ENCODE measurements around the gene TMEM213.
A peak's percentile ranks its signal among the peaks of the same experiment; 100 is the strongest.
"Not testable (repeated sequence)": the region's sequence is repeated elsewhere in the genome, so short reads cannot be mapped to it uniquely, and the experiment has no call there.

The TMEM213 gene, protein sequence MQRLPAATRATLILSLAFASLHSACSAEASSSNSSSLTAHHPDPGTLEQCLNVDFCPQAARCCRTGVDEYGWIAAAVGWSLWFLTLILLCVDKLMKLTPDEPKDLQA
- 0 to 0.20 reads per million in 2 donors for total RNA-seq

DNA sequence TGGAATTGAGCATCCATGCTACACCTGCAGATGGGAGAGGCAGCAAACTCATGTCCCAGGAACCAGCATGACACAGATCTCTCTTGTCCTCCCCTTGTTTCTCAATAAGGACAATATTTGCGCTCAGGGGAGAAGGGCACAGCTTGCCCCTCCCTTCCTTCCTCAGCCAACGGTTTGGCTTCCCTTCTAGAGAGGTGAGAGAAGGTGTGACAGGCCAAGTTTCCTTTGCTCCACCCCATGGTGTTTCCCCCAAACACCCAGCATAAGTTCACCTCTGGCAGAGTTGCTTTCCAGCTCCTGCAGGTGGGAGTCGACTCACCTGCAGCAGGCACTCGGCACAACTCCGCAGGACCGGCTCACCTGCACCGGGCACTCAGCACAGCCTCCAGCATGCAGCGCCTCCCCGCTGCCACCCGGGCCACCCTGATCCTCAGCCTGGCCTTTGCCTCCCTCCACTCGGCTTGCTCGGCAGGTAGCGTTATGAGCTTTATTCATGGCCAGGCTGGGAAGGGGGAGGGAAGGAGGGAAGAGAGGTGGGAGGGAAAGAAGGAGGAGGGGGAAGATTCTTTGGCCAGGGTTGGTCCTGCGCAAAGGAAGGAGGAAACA is at the start of gene TMEM213, which contains the start of gene ATP6V0A4:
TMEM213 (plus strand) TSS at position 280 of the 606 bp plus-strand sequence; CDS start at position 391, 111 bp downstream.
ATP6V0A4 (minus strand) TSS at position 482 of the 606 bp plus-strand sequence. CDS start 26,949 bp downstream, outside the sequence.
- no peak for DNase-seq

DNA sequence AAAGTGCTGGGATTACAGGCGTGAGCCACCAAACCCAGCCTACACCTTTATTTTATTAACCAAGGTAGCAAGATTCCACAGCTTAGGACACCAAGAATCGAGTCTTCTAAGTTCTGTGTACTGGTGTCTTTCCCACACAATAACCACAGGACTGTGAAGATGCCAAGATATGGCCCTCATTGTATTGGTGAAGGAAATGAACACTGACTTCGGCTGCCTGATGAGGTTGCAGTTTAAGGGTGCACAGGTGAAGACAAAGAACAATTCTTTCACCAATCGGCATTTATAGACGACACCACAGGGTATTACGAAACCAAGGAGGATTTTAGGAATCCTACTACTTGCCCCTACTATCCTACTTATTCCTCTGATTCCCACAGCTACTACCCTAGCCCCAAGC is 49.1 kb upstream of the TMEM213 start:
- DNase-seq: no peak

DNA sequence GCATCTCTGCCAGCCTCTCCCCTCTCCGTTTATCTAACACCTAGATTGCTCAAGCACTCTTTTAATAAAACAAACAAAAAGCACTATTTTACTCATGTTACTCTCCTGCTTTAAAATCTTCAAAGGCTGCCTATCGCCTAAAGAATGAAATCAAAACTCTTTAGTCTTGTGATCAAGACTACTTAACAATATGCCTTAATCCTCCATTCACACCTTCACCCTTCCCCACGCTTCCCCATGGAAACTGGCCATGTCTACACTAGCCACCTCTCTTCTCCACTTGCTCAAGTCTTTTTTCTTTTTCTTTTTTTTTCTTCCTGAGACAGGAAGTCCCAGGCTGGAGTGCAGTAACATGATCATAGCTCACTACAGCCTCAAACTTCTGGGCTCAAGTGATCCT is 47.8 kb upstream of the TMEM213 start:
- DNase-seq: no peak

DNA sequence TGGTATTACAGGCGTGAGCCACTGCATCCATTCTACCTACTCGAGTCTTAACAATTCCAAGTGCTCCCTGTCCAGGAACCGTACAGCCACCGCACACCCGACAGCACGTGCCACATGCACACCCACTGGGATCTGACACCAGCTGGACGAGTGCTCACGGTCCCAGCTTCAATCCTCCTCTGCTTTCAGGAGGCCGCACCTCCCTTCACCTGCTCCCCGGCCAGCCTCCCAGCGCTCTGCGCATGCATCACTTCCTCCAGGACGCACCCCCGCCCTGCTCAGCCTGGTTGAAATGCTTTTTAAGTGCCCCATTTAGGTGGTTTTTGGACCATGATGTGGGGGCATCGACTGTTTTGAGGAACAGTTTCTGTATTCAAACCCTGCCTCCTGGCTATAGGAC is 47.3 kb upstream of the TMEM213 start:
- no peak for DNase-seq

DNA sequence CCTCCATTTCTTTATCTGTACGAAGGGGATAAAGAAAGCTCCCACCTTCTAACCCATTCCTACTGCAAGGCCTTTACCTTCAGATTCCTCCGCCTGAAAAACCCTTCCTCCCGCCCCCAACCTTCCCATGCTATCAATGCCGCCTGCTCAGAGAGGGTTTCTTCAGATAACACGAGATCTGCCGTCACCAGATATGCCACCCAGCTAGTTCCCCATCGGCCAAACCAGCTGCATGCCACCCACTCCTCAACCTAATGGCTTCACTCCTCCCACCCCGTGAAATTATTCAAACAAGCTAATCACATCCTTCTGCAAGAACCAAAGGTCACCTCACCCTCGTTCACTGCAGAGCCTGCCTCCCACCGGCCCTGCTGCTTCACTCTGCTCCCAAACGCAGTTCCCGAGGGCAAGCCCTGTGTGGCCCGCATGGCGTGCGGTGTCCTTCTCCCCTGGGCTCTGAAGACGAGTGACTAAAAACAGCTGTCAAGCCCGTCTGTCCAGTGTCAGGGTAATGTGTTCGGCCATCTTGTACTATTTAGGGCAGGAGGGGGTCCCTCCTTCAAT is 46.8 kb upstream of the TMEM213 start:
- DNase-seq: no peak

DNA sequence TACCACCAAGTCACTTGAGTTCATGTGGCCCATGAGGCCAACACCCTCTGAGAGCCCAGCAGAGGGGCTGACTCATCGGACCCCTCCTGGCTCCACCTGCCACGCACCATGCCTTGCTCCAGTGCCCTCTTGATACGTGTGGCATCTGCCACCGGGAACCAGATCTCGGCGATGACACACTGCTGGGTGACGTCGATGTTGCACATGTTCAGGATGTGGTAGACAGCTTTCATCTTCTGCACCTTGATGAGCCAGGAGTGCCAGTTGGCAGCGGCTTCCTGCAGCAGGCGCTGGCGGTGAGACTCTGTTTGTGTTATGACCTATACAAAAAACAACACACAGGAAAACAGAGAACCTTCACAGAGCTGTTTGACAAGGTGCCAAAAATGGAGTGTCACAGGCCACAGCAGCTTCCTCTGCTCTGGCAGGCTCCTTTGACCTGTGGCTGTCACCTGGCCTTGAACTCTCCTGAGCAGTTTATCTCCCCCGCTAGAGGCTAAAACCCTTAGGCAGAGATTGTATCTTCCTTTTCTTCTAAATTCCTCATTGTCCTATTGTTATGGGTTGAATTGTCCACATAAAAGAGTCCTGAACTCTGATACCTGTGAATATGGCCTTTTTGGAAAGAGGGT is 45.2 kb upstream of the TMEM213 start:
- peak; percentile 65 for DNase-seq

DNA sequence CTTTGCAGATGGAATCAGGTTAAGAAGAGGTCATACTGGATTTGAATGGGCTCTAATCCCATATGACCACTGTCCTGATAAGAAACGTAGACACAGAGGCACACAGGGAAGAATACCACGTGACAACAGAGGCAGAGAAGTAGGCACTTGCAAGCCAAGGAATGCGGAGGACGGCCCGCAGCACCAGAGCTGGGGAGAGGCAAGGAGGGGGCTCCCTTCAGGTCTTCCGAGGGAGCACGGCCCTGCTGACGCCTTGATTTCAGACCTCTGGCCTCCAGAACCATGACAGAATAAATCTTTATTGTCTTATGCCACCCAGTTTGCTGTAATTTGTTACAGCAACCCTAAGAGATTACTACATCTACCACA is 44.7 kb upstream of the TMEM213 start:
- DNase-seq: no peak

DNA sequence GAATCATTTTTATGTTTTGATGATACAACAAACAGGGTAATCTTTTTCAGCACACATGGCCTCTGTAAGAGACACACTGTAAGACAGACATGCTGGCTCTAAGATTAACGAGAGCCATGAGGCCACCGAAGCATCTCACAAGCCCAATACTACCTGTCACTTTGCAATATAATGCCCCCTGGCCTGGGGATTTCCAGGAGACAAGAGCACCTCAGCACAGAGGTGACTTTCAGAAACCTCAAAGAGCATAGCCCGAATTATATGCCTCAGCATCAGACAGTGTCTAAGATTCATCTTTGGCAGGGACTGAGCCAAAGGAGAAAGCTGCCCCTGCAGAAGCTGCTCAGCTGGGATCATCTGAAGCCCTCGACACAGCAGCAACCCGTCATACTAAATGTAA is 44.2 kb upstream of the TMEM213 start:
- DNase-seq: no peak

DNA sequence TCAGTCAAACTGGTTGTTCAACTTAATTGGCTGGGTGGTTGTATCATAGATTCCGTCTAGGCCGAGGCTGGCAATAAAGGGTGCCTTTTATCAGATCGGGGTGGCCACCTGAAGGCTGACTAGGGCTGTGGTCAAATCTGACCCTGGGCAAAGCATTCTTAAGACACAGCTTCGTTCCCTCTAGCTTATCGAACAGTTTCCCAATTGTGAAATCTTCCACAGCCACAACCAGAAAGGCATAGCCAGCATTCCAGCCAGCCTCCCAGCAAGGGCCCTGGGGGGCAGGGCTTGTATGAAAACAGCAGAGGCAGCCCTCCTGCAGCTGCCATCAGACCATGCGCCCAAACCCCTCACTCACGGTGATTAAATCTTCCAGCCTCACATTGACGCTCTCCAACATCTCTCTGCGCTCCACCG is 42.5 kb upstream of the TMEM213 start:
- no peak for DNase-seq

DNA sequence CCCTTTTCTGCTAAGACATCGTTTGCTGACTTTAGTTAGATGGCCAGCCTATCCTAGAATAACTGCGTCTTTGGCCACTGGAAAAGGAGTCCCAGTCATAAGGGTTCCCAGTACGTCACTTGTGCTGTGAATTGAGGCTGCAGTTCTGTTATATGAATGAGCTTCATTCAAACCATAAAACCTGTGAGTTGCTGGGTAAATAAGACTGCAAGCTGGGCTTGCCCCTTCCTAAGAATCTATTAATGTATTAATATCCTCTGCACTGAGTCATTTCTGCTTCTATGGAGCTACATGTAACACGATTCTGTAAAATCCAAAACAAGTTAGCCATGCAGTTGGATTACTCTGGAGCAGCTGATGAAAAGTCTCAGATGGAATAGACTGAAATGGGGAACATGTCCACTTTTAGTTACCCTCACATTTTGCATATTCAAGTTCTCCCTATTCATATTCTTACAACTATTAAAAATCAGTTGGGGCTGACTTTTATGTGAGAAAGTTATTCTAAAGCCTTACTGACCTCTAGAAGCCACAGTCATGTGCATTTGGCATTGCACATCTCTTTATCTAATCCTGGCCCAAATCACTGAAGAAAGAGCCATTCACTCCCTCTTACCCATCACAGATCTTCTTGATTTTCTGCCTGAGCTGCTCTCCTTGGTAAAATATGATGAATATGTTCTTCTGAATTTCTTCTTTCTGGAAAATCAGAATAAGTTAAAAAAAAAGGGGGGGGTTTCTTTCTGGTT is 41.8 kb upstream of the TMEM213 start:
- DNase-seq: no peak

DNA sequence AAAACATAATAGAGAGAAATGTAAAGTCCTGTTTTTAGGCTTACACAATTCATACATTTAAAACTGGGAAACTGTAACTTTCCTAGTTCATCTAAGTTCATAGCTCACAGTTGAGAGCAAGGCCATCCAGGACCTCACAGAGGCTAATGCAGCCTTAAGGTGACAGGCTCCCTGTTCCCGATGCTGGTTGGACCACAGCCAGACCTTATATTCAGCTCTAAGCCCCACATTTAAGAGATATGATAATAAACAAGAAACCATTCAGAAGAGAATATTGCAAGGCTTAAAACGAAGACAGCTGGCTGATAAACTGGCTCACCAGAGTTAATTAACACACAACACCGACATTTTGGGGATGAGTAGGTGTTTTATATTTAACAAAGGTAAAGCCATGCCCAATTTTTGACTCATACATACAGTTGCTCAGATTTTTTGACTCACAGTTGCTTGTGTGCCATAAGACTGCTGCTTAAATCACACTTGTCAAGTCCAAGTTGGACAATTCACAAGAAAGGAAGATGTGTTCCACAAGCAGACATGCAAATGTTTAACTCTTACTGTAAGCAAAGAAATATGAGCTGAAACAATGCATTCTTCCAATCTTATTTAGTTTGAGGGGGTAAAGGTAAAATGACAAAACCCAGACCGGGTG is 41.1 kb upstream of the TMEM213 start:
- no peak for DNase-seq

DNA sequence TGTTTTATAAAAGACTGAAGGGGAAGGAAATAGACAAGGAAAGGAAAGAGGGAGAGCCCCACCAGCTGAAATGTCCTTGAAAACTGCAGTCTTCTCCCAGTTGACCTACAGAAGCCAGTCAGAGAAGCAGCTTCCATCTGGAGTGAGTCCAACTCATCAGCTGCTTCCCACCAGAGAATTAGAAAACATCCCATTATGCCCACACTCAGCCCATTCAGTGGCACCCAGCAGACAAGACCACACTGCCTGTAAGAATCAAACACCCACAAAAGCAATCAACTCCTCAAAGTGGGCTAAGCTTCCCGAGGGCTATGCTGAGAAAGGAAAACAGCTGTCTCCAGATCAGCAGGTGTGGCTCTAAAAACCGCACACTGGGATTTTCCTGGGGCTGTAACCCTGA is 29.6 kb upstream of the TMEM213 start:
- no peak for DNase-seq

DNA sequence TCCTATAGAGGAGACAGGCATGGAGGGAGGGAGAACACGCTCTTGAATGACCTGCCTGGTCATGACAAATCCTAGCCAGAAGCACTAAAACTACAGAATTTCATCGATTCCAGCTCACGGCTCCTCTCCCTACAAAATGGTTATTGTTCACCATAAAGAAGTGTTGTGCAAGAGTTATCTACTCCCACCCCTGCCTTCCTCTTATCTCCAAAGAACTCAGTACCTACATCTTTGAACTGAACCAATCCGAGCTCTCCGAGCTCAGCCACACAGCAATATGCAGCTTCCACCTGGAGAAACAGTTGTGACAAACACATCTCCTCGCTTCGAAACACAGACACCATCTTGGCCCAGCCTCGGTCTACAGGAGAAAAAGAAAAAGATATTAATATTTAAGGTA is 26.9 kb upstream of the TMEM213 start:
- no peak for DNase-seq

DNA sequence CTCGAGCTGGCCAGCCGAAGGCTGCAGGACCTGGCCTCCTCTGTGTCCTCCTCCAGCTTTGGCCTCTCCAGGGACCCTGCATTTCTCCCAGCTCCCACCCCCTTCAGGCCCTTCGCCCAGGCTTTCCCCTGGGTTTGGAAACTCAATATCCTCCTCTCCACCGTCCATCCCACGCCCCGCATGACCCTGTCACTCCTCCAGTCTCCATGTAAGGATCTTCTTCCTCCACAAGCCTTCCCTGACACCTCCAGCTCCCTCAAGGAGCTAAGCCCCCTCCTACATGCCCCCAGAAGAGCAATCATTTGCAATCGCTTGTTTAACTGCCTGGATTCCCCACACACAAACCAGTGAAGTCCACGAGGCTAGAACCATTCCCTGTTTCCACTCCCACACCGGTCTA is 24.6 kb upstream of the TMEM213 start:
- DNase-seq: no peak

DNA sequence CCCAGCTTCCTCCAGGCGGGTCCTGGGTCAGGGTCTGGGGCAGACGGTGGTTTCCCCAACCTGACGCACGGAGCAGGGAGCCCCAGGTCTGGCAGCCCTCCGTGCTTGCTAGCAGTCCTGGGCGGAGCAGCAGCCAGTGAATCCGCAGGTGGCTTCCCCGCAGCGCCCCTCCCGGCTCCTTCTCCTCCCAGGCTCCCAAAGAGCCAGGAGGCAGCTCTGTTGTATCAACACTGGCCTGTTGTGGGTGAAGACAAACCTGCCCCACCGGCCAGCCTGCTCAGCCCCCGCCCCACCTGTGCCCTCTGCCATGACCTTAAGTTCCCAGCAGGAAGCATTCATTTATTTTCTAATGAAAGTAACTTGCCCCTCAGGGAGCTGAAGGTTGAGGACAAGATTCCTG is 24.0 kb upstream of the TMEM213 start:
- DNase-seq: no peak

DNA sequence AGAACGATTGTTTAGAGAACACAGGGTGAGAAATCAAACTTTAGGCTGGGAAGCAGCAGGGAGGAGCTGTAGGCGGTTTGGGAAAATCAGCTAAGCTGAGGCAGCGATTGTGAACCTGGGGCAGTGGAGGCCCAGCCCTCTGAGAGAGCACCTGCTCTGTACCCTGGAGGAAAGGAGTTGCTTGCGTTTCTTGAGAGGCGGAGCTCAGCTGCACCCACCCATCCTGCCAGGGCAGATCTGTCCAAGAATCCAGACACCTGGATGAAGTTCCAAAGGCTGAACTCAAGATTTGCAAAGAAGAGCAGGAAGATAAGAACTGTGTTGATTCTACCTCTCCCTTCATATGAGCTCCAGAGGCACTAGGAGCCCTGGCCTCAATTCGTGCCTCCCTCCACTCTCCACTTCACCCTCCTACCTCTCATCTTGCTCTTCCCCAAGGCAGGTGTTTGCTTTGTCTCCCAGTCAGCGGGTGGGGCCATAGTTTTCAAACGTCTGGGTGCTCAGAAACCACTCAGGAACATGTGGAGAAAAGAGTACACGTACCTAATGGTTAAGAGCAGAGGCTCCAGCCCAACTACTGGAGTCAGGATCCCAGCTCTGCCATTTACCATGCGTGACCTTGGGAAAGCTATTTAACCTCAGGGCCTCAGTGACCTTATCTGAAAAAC is 21.5 kb upstream of the TMEM213 start:
- DNase-seq: no peak

DNA sequence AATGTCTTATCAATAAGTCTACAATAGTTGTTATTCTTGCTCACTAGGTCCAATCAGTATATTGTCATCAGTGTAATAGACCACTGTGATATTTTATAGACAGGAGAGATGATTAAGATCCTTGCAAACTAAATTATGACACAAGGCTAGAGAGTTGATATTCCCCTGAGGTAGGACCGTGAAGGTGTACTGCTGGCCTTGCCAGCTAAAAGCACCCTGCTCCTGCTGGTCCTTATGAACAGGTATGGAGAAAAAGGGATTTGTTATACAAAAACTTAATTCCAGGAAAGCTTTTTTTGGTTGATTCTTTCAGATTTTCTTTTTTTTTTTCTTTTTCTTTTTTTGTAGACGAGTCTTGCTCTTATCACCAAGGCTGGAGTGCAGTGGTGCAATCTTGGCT is 16.8 kb upstream of the TMEM213 start:
- no peak for DNase-seq

DNA sequence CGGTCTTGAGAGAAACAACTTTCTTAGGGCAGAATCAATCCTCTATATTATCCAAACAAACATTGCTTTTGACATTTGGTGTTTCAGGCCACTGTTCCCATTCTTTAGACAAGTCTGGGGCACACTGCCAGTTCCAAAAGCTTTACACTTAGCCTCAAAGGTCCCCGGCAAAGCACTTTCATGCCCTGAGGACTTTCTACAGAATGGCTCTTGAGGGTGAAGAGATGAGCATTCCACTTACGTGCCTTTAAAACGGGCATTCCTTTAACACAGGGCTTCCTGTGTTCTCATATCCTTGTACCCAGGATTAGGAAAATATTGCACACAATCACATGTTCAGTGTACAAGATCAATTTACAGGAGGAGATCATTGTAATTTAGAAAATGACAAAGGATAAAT is 13.1 kb upstream of the TMEM213 start:
- DNase-seq: no peak

DNA sequence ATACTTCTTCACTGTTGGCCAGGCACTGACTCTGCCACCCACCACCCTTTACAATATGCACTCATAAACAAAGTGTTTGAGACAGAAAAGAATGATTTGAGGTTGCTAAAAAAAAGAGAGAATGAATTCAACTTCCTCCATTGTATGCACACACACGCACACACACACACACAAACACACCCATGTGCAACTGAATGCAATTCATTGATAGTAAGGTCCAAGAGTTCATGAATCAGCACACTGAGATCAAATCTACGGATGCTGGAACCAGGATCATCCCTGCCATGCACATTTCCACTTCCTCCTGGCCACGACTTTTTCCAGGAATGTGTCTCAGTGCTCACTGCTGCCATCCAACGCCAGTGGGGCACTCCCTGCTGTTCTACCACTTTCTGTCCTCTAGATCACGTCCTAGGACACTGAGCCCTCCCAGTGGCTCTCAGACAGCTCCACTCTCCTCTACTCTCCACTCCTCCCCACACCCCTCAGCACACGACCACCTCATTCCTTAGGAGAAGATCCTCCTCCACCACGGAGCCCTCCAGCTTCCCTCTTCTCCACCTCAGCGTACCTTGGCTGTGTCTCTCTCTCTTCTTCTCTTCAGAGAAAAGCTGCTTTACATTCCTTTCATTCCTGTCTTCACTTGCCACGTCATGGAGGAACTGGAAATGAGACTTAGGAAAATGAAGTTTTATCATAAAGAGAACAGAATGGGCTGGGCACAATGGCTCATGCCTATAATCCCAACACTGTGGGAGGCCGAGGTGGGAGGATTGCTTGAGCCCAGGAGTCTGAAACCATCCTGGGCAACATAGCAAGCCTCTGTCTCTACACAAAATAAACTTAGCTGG is 12.0 kb upstream of the TMEM213 start:
- no peak for DNase-seq

DNA sequence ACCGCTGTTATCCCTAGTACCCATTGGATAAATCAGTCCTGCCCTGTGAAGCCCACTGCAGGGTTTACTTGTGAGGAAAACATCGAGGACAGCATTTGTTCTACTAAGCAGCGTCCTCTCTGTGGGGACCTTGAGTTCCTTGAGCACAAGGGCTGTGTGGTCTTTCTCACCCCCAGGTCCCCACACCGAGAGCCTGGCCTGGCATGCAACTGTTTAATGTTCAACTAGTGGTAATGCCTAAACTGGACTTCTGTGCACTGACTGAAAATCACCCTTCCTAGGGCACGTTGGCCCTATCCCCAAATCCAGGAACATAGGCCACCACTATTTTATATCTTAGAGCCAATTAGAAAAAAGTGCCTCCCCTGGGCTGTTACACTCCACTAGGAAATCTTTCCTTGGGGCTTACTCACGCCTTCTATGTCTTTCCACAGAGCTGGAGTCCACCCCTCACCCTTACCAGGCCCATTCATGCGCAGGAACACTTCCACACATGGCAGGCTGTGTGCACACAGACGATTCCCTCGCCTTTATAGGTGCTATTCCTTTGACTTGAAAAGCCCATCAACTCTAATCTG is 1.7 kb upstream of the TMEM213 start:
- DNase-seq: no peak

DNA sequence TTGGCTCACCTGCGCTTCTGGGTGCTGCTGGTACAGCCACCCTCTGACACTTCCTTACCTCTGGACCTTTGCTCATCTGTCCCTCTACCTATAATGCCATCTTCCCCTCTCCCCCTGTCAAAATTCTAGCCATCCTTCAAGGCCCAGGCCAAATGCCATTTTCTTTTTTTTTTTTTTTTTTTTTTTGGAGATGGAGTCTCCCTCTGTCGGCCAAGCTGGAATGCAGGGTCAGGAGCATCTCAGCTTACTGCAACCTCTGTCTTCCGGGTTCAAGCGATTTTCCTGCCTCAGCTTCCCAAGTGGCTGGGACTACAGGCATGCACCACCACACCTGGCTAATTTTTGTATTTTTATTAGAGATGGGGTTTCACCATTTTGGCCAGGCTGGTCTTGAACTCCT is 748 bp upstream of the TMEM213 start:
- not testable (repeated sequence) for DNase-seq
